T follicular helper cell (primary cell): ENCODE data around the gene PAX8.
"Not testable (repeated sequence)": the region's sequence is repeated elsewhere in the genome, so short reads cannot be mapped to it uniquely, and the experiment has no call there.

Source experiments
- DNase-seq: peaks from one replicate; pipeline ENCODE4 v3.0.0-alpha.2; 2020; ENCODE audit warnings: low read depth

PAX8 gene

GRCh38 chr2:113237604-113238160 is 41.0 kb downstream of the PAX8 start:
- no peak for DNase-seq

- DNase-seq, result no peak
Measured at GRCh38 chr2:113236367-113237159, 42.2 kb downstream of the PAX8 start.

- not testable (repeated sequence) for DNase-seq
Measured at GRCh38 chr2:113235347-113236226, 43.1 kb downstream of the PAX8 start.

GRCh38 chr2:113234721-113235346 is 43.9 kb downstream of the PAX8 start:
- no peak for DNase-seq

- DNase-seq, result no peak
Measured at GRCh38 chr2:113233593-113234550, 44.8 kb downstream of the PAX8 start.

- DNase-seq, result no peak
Measured at GRCh38 chr2:113232740-113233139, 46.0 kb downstream of the PAX8 start.

- no peak for DNase-seq
Measured at GRCh38 chr2:113232123-113232522, 46.6 kb downstream of the PAX8 start.

GRCh38 chr2:113231064-113231463 is 47.7 kb downstream of the PAX8 start:
- DNase-seq, result no peak

GRCh38 chr2:113230531-113230930 is 48.2 kb downstream of the PAX8 start:
- DNase-seq, result no peak

GRCh38 chr2:113229795-113230194 is 48.9 kb downstream of the PAX8 start:
- no peak for DNase-seq

- DNase-seq, result no peak
Measured at GRCh38 chr2:113228991-113229716, 49.6 kb downstream of the PAX8 start.

GRCh38 chr2:113228351-113228750 is 50.4 kb downstream of the PAX8 start:
- DNase-seq, result no peak

- DNase-seq, result no peak
Measured at GRCh38 chr2:113227698-113228097, 51.0 kb downstream of the PAX8 start.

GRCh38 chr2:113227290-113227689 is 51.4 kb downstream of the PAX8 start:
- DNase-seq, result no peak

- DNase-seq, result no peak
Measured at GRCh38 chr2:113226462-113226861, 52.3 kb downstream of the PAX8 start.

- DNase-seq, result no peak
Measured at GRCh38 chr2:113225263-113226259, 53.2 kb downstream of the PAX8 start.

- DNase-seq, result no peak
Measured at GRCh38 chr2:113224647-113225236, 54.0 kb downstream of the PAX8 start.

- no peak for DNase-seq
Measured at GRCh38 chr2:113223813-113224212, 54.9 kb downstream of the PAX8 start.

- DNase-seq, result no peak
Measured at GRCh38 chr2:113221846-113222245, 56.9 kb downstream of the PAX8 start.
